Femur (tissue), 1 donor: ENCODE results near the gene TMEM51.
"Not testable (repeated sequence)": the region's sequence is repeated elsewhere in the genome, so short reads cannot be mapped to it uniquely, and the experiment has no call there.

Source experiments
- DNase-seq: peaks from one replicate; pipeline ENCODE4 v3.0.0-alpha.2; 2017

The TMEM51 gene

GRCh38 chr1:15128520-15129313, 24.8 kb upstream of the TMEM51 start:
- peak; percentile 84 for DNase-seq

DNA sequence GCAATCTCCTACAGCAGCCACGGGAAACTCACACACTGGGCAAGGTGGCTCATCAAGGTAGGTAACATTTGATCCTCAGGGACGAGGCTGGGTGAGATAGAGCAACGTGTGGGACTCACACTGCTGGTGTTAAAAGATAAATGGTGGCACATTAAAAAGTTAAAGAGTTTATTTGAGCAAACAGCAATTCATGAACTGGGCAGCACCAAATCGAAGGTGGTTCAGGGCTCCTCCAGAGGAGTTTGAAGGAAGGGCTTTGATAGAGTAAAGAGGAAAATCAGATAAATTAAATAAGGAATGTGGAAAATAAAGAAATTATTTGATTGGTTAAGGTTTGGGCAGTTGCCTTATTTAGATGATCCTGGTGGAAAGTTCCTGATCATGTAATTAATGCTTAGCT, 23.6 kb upstream of the TMEM51 start:
- DNase-seq, result no peak

GRCh38 chr1:15130607-15131006, 22.9 kb upstream of the TMEM51 start:
- DNase-seq, result no peak

DNA sequence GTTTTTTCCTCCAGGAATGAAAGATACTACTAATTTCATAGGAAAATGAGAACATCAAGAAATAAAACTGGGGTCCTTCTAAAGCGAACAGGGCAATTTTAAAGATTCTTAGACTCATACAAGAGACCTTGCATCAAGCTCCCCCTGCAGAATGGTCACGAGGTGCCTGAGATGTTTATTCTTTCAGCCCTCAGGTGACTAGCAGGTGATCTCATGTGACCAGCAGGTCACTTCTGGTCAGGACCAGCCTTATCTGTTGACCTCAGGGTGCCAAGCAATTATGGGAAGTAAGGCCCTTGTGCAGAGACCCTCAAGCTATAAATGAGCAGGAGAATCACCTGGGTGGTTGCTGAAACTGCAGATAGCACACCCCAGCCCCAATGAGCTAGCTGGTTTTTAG, 20.6 kb upstream of the TMEM51 start:
- no peak for DNase-seq

DNA sequence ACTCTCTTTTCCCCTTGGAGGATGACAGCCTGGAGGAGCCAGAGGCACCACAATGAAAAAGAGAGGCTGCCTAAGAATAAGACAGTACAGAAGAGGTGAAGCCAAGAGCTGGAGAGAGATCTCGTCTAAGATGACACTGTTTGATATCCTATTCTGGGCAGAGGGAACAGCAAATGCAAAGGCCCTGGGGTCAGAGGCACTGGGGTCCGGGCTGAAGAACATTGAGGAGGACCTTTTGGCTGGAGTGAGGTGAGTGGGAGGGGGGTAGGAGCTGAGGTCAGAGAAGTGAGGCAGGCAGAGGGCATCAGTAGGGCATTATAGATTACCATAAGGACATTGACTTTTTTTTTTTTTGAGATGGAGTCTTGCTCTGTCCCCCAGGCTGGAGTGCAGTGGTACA, 19.3 kb upstream of the TMEM51 start:
- no peak for DNase-seq

GRCh38 chr1:15135604-15136003, 17.9 kb upstream of the TMEM51 start:
- not testable (repeated sequence) for DNase-seq

DNA sequence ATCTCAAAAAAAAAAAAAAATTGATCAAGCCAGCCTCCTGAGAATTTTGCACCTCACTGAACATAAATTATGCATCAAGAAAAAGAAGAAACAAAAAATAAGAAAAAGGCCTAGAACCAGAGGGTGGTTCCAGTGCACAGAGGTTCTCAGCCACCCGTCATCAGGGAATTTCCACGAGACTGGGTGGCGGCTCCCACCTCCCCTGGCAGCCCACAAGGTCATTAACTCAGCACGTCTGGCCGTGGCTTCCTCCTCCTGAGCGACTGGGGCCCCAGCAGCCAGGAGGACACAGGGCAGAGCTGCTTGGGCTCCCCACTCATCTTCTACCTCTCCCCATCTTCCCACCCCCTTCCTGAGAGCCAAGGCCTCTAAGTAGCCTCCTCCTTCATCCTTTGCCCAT, 15.7 kb upstream of the TMEM51 start:
- DNase-seq, result no peak

GRCh38 chr1:15139654-15140350, 13.7 kb upstream of the TMEM51 start:
- no peak for DNase-seq

DNA sequence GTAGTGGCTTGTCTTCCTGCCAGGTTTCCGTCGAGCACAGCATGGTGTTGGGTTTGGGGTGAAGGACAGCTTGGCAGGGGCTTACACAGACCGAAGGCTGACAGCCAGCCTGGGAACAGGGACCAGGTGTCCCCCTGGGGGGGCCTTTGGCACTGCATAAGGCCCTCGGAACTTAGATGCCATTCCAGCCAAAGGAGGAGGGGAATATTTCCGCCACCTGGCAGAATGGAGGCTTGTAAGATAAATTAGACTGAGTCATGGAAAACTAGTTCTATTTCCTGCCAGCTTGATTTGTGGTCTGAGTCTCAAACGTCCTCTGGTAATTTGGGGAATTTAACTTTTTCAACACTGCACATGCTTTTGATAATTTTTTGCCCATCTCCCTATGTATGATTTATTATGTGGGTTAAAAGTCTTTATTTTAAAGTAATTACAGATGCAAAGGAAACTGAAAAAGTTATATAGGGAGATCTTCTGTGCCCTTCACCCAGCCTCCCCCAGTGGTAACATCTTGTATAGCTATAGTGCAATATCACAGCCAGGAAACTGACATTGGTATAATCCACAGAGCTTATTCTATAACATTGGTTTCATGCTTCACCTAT, 11.5 kb upstream of the TMEM51 start:
- peak; percentile 46 for DNase-seq

DNA sequence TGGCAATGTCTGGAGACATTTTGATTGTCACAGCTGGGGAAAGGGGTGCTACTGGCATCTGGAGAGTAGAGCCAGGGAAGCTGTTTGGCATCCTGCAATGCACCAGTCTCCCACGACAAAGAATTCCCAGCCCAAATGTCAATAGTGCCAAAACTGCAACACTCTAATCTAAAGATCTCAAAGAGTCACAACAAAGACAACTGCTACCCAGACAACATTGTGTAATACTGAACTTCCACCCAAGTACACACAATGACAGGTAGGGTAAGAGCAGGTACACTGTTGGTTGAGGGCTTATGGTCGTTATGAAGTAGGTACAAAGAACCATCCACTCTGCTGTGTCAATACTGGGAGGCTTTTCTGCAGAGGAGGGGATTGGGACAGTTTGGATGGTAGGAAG, 8.2 kb upstream of the TMEM51 start:
- no peak for DNase-seq

DNA sequence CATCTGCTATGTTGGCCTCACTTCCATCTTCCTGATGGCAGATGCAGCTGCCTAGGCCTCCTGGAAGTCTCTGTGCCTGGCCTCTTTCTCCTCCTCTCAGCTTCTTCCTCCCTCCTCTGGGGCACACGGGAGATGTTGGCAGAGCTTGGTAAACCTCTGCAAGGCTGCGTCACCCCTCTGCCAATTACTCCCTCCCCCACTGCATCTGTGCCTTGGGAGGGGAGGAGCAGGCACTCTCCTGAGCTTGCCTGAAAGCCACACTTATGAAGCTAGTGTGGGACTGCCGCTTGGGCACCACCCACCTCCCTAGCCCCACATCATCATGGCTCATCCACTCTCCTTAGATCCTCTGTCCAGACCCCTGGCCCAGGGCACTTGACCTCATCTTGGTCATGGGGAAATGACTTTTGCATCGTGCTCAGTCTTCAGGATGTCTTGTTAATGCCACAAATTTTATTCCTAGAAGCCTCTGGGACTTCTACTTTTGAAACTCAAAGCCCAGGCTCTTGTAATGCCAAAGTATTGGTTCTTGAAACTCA, 7.3 kb upstream of the TMEM51 start:
- no peak for DNase-seq

GRCh38 chr1:15146971-15147376, 6.6 kb upstream of the TMEM51 start:
- no peak for DNase-seq

GRCh38 chr1:15148004-15148403, 5.5 kb upstream of the TMEM51 start:
- DNase-seq, result no peak

- no peak for DNase-seq
These were observed 5.1 kb upstream of the TMEM51 start for GRCh38 chr1:15148475-15148874.

DNA sequence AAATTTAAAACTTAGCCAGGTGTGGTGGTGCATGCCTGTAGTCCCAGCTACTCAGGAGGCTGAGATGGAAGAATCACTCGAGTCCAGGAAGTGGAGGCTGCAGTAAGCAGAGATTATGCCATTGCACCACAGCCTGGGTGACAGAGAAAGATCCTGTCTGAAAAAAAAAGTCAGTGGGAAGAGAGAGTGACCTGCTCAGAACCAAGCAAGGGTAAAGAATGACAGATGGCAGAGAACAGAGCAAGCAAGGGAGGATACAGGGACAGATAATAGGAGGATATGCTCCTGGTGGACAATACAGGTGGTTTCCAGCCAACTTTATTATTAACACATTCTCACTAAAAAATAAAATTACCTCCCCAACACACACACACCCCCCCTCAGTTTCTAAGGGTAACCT, 4.6 kb upstream of the TMEM51 start:
- DNase-seq, result no peak

GRCh38 chr1:15150376-15150775, 3.2 kb upstream of the TMEM51 start:
- no peak for DNase-seq

GRCh38 chr1:15151377-15151806, 2.2 kb upstream of the TMEM51 start:
- DNase-seq, result no peak

DNA sequence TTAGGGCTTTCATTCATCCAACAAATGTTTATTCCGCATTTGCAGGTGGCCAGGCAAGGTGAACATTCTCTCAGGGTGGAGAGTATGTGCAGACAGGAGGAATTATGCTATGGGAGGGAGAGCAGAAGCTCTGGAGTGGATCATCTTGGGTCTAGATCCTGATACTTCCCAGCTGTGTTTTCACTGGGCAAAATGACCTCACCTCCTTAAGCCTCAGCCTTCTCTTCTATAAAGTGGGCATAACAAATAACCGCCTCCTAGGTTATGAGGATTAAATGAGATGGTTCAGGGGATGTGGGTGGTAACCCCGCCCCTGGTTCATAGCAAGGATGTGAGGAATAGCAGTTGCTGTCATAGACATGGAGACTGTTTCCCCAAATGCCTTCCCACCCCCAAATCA, 1.7 kb upstream of the TMEM51 start:
- no peak for DNase-seq

- DNase-seq, result peak; percentile 93
These were observed 996 bp upstream of the TMEM51 start for GRCh38 chr1:15152318-15153183.

DNA sequence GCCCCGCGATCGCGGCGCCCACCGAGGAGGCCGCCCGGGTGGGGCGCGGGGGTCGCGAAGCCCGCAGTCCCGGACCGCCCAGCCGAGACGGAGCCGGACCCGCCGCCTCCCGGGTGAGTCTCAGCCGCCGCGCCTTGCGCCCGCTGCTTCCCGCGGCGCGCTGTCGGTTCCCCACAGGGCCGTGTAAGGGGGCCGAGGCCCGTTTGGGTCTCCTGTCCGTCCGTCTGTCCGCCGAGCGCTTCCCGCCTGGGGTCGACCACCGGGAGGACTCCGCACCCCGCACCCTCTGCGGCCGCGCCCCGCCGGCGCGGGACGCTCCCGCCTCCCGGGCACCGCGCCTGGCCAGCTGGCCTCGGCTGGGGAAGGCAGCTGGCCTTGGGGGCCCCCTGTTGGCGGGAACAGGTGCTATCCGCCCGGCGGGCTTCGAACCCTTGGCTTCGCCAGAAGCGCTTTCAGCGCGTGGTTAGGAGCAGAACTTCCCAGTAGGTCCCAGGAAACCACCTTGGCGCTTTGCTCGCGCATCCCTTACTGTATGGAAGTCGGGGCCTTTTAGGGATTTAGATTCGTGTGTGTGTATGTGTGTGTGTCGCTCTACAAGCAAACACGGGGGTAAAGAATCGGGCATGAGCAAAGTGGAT, 414 bp downstream of the TMEM51 start:
- peak; percentile 77 for DNase-seq

DNA sequence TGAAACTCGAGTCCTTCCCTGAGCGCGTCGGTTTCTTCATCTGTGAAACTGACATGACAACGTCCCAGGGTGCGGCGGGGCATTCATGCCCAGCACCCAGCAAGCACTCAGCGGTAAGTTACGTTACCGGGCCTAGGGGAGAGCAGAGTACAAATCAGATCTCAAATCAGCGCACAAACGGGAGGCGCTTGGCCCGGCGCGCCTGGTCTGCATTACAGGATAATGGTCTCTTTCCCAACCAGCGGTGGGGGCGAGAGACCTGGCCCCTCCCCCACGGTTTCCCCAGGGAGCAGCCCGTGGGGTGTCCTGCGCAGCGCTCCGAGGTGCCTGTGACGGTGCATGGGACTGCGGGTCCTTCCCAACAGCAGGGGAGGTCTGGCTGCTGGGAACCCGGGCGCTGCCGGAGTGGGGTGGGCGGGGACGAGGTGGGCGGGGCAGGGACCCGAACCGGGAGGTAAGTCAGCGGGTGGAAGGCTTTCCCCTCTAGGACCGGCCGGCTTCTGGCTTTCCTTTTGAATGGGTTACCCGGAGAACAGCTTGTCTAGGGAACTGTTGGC, 1.0 kb downstream of the TMEM51 start:
- peak; percentile 60 for DNase-seq

DNA sequence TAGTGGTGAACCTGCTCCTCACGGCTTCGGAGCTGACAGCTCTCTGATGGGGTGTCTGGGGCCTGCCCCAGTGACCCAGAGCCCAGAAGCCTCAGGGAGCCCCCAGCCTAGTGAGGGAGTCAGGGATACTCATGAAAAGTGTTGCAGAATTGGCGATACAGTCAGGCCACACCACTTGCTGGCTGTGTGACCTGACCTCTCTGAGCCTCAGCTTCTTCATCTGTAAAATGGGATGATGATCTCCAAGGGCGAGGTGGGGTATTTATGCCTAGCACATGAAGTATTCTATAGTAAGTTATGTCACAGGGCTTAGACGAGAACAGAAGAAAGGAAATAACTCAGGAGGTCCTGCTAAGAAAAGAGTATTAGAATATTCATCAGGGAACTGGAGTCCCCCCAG, 1.6 kb downstream of the TMEM51 start:
- no peak for DNase-seq
